Measurements from ENCODE around the gene DOCK1.

The DOCK1 gene

DNA sequence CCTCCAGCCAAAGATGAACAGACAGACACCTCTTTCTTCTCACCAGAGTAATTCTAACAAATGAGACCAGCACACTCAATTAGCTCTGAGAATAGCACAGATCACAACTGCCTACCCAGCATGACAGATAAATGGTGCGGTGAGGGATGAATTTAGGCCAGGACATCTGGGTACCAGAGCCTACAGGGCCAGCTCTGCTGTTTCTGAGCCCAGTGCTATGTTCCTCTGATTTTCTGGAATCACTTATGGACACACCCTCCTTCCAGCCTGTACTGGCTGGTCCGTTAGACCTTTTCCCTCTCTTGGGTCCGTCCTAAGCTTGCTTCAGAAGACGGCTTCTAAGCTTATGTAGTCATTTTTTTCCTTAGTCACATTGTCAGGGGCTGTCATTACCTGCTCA is 217.6 kb downstream of the DOCK1 start:
- H3K27ac ChIP-seq = no peak overlapping the region
- TF ChIP-seq ZFX (IDR thresholded peaks at IDR 0.05; ENCODE audit: borderline replicate concordance) = no peak

DNA sequence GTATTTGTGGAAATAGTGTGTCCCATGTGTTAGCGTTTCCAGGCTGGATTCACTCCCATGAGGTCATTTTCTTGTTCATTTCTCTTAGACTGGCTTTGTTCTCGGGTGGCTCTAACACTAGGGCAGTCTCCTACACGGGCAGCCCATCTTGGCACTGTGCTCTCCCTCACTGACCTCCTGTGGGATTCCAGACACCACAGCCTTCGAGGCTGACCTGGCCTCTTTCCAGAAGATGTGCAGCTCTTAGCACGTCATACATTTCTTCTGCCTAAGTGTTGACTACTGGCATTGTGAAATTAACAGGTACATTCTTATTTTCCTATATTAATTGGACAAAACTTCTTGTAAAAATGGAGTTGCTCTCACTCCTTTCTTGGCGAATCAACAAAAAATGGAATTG is 218.4 kb downstream of the DOCK1 start:
- H3K27ac ChIP-seq = no peak overlapping the region
- TF ChIP-seq, protein P1, sequence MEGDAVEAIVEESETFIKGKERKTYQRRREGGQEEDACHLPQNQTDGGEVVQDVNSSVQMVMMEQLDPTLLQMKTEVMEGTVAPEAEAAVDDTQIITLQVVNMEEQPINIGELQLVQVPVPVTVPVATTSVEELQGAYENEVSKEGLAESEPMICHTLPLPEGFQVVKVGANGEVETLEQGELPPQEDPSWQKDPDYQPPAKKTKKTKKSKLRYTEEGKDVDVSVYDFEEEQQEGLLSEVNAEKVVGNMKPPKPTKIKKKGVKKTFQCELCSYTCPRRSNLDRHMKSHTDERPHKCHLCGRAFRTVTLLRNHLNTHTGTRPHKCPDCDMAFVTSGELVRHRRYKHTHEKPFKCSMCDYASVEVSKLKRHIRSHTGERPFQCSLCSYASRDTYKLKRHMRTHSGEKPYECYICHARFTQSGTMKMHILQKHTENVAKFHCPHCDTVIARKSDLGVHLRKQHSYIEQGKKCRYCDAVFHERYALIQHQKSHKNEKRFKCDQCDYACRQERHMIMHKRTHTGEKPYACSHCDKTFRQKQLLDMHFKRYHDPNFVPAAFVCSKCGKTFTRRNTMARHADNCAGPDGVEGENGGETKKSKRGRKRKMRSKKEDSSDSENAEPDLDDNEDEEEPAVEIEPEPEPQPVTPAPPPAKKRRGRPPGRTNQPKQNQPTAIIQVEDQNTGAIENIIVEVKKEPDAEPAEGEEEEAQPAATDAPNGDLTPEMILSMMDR (IDR thresholded peaks at IDR 0.05) = no peak
- TF ChIP-seq ZFX (IDR thresholded peaks at IDR 0.05; ENCODE audit: borderline replicate concordance) = no peak

DNA sequence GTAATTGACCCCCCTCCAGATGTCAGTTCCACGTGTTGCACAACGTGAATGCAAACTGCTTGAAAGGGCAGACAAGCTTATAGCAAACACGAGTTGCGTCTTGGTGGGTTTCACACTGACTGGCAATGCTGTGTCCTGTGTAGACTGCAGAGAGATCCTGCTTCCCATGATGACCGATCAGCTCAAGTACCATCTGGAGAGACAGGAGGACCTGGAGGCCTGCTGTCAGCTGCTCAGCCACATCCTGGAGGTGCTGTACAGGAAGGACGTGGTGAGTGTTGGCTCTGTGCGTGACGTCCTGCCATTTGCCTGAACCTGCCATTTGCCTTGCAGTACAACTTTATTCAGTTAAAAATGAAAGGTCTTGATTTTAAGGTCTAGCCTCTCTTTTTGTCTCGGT is 220.1 kb downstream of the DOCK1 start:
- H3K27ac ChIP-seq = no peak overlapping the region
- TF ChIP-seq, protein P1 (IDR thresholded peaks at IDR 0.05) = no peak

DNA sequence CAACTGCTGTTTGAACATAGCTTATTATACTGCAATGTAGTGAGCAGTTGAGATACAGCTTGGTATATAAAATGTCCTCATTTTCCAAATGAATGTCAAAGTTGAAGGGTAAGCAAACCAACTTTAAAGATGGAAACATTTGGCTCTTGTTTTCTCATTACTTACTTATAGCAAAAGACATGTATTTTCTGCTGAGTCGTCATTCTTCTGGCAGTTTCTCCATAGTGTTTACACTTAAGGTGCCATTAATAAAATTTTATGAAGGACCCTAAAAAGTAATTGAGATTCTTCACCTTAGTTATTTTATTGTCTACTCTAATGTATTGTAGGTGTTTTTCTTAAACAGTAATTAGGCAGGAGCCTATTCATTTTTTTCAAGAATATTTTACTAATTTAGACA is 222.6 kb downstream of the DOCK1 start:
- H3K27ac ChIP-seq = no peak overlapping the region
- TF ChIP-seq, protein P1 (IDR thresholded peaks at IDR 0.05) = no peak
- TF ChIP-seq ZFX (IDR thresholded peaks at IDR 0.05; ENCODE audit: borderline replicate concordance) = no peak

DNA sequence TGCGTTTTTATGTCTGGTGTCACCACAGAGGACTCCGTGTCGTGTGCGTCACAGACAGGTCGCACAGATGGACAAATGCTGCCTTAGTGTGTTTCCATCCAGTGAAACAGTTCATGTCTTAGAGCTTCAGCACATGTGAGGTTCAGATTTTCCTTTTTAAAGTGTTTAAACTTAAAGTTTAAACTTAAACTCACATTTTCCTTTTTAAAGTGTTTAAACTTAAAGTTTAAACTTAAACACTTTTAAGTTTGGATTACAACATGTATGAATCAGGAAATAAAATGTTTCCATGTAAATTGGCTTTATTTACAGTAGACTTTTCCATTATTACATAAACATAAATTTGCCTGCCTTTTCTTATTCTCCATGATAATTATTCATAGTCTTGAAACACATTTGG is 223.9 kb downstream of the DOCK1 start:
- H3K27ac ChIP-seq = no peak overlapping the region
- no peak for TF ChIP-seq ZFX (IDR thresholded peaks at IDR 0.05; ENCODE audit: borderline replicate concordance)
- TF ChIP-seq, protein P1 (IDR thresholded peaks at IDR 0.05) = no peak

DNA sequence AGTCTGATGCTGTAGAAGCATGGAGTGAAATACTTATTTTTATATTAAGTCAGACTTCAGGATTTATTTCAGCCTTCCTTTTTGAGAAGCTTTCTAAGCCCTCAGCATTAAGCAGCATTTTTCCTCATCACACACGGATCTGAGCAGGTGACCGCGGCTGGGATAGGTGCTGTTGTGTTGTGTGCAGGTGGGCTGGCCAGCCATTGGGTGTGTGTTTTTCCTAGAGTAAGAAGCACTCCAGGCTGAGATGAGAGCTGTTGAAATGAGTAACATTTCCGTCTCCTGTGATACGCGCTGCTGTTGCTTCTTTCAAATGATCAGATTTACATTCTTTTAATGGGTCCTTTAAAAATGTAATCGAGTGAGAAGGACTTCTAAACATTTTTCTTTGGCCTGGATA is 227.2 kb downstream of the DOCK1 start:
- TF ChIP-seq, protein P1 (IDR thresholded peaks at IDR 0.05) = no peak
- TF ChIP-seq ZFX (IDR thresholded peaks at IDR 0.05; ENCODE audit: borderline replicate concordance) = no peak
- no peak overlapping the region for H3K27ac ChIP-seq

DNA sequence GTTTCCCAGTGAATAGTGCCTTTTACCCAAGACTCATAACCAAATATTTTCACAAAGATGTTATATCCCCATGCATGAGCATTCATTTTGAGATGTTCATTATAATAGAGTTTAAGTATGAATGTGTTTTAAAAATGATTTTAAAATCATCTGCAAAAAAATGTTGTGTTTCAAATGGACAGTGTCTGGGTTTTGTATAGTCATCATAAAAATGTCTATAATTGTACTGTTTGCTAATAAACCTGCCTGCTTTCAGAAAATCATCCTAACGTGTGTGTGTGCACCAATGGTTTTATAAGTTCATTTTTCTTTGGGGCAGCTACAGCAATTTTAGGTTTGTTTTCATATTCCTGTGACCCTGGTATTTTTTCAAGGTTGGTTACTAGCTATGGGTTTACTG is 228.0 kb downstream of the DOCK1 start:
- no peak overlapping the region for H3K27ac ChIP-seq
- TF ChIP-seq, protein P1 (IDR thresholded peaks at IDR 0.05) = no peak
- no peak for TF ChIP-seq ZFX (IDR thresholded peaks at IDR 0.05; ENCODE audit: borderline replicate concordance)

All from 22Rv1 (cell line).